PFSK-1 (cell line): Measurements from ENCODE around the gene SLC24A4.

ENCODE experiments used
- FOXP2 ChIP-seq: optimal IDR thresholded peaks from 2 replicates; pipeline ENCODE3; 2011; ENCODE audit warnings: borderline replicate concordance, control low read depth, inconsistent platforms; ENCODE audit not compliant: insufficient read depth; ENCODE audit errors: extremely low read length, extremely low read depth
- POLR2AphosphoS5 ChIP-seq: IDR thresholded peaks from 2 replicates; pipeline ENCODE4 v1.6.1; 2012; ENCODE audit warnings: low read depth, mild to moderate bottlenecking, control low read depth, low read length, moderate library complexity
- SIN3A ChIP-seq: IDR thresholded peaks from 2 replicates; pipeline ENCODE4 v1.6.1; 2012; ENCODE audit warnings: mild to moderate bottlenecking, low read length, moderate library complexity, borderline replicate concordance; ENCODE audit not compliant: insufficient read depth
- TAF1 ChIP-seq: IDR thresholded peaks from 2 replicates; pipeline ENCODE4 v1.6.1; 2012; ENCODE audit warnings: low read length, control low read depth, borderline replicate concordance; ENCODE audit not compliant: insufficient read depth
- TF ChIP-seq, protein P1 (sequence below), 2 experiments: IDR thresholded peaks; 2 replicates each; pipeline versions ENCODE4 v1.6.1 to v1.8.0; 2011 to 2012; ENCODE audit warnings: low read depth in 2 of 2, low read length in 2 of 2, control low read depth in 1 of 2, inconsistent platforms in 1 of 2, mild to moderate bottlenecking in 1 of 2, moderate library complexity in 1 of 2; ENCODE audit not compliant: insufficient read depth in 1 of 2

SLC24A4 gene

DNA sequence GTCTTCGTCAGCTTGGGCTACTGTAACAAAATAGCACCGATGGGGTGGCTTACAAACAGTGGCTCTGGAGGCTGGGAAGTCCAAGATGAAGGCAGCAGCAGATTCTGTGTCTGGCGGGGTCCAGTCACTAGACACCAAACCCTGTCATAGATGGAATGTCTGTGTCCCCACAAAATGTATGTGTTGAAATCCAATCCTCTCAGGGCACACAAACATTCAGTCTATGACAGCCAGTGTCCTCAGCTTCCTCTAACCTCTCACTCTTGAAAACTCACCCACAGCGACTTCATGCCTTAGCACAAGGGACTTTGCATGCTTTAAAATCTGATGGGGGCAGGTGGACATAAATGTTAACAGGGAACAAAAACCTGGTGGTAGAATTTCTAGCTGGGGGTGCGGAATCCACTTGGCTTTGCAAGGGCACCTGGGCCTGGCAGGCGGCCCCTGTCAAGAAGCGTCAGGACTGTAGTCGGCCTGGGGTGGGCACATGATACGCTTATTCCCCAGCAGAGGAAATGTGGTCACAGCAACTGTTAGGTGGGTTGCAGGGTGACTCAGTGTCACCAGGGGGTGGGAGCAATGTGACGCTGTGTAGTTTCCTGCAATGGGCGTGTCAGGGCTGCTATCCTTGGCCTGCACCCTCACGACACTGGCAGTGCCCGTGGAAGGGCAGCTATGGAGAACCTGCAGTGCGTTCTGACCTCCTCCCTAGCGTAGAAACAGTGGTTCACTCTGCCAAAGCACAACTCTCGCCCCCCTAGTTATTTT, 208.3 kb downstream of the SLC24A4 start:
- no peak for TF ChIP-seq POLR2AphosphoS5
- no peak for TF ChIP-seq TAF1
- no peak for TF ChIP-seq FOXP2

DNA sequence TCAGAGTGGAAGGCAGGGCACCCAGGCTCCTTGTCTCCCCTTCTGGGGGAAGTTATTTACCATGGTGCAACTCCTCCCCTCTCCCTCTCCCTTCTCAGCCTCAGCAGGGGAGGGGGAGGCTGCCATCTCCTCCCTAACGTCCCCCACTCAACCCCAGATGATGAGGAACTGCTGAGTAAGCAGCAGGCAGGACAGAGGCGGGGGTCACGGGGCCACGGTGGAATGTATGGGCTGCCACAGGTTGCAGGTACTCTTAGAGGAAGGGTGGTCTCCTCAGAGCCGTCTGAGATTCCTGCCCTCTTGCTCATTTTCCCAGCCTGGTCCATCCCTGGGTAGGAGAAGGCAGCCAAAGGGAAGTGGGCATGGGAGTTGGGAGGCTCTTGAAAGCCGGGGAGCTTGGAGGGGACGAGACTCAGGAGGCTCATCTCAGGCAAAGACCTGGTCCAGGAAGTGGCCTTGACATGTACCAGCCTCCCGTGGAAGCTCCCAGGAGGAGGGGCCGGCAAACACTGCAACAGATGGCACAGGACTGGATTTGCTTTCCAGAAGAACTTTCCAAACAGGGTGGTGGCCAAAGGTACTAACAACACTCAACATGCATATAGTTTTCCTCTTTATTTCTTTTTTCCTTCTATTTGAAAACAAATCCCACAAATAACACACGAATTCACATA, 209.7 kb downstream of the SLC24A4 start:
- no peak for TF ChIP-seq FOXP2
- TF ChIP-seq SIN3A = no peak
- TF ChIP-seq TAF1 = no peak
- TF ChIP-seq, protein P1, sequence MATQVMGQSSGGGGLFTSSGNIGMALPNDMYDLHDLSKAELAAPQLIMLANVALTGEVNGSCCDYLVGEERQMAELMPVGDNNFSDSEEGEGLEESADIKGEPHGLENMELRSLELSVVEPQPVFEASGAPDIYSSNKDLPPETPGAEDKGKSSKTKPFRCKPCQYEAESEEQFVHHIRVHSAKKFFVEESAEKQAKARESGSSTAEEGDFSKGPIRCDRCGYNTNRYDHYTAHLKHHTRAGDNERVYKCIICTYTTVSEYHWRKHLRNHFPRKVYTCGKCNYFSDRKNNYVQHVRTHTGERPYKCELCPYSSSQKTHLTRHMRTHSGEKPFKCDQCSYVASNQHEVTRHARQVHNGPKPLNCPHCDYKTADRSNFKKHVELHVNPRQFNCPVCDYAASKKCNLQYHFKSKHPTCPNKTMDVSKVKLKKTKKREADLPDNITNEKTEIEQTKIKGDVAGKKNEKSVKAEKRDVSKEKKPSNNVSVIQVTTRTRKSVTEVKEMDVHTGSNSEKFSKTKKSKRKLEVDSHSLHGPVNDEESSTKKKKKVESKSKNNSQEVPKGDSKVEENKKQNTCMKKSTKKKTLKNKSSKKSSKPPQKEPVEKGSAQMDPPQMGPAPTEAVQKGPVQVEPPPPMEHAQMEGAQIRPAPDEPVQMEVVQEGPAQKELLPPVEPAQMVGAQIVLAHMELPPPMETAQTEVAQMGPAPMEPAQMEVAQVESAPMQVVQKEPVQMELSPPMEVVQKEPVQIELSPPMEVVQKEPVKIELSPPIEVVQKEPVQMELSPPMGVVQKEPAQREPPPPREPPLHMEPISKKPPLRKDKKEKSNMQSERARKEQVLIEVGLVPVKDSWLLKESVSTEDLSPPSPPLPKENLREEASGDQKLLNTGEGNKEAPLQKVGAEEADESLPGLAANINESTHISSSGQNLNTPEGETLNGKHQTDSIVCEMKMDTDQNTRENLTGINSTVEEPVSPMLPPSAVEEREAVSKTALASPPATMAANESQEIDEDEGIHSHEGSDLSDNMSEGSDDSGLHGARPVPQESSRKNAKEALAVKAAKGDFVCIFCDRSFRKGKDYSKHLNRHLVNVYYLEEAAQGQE (IDR thresholded peaks at IDR 0.05; ENCODE audit: insufficient read depth in 1 of 2, low read depth in 2 of 2, low read length in 2 of 2) = no peak
- TF ChIP-seq POLR2AphosphoS5 = no peak

DNA sequence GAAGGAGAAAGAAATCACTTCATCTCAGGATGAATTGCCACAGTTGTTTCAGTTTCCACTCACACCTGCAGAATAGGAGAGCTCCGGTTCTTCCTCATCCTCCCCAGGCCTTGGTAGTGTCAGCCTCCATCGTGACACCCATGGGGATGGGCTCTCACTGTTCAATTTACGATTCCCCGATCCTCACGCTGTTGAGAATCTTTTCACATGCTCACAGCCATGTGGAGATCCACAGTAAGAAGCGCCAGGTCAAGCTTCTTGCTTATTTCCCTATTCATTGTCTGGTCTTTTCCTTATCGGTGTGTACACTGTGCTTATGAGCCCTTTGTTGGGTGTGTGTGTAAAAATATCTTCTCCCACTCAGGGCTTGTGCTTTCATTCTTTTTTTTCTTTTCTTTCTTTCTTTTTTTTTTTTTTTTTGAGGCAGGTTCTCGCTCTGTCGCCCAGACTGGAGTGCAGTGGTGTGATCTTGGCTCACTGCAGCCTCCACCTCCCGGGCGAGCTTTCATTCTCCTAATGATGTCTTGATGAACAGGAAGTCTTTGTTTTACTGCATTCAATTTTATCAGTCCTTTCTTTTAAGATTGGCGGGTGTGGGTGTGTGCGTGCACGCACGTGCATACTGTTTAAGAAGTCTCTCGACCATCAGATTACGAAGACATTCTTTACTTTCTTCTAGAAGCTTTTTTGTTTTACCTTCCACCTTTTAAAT, 212.1 kb downstream of the SLC24A4 start:
- TF ChIP-seq FOXP2 (no peak), POLR2AphosphoS5 (no peak), SIN3A (no peak), TAF1 (no peak)
- TF ChIP-seq, protein P1 (IDR thresholded peaks at IDR 0.05; ENCODE audit: insufficient read depth in 1 of 2, low read depth in 2 of 2, low read length in 2 of 2) = no peak

DNA sequence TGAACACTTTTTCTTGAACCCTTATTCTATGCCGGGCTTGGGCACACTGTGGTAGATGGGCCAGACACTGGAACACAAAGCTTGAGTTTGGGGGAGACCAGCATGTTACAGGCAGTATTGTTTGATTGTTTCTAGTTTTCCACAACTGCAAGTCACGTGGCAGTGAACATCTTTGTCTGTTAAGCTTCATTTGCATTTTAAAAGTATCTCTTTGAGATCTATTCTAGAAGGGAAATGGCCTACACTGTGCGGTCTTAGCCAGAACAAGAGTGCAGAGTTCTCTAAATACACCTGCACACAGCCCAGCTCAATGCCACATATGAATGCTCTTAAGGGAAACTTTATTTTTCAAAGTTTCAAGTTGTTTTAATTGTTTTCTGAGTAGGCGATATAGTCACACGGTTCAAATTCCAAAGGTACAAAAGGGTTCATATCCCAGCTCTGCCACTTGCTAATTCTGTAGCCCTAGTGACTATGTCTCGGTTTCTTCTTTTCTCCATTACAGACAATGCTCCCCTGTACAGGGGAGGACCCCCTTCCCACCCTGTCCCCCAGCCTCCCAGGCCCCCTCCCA, 215.5 kb downstream of the SLC24A4 start:
- TF ChIP-seq FOXP2 (no peak), TAF1 (no peak), SIN3A (no peak), POLR2AphosphoS5 (no peak)
- TF ChIP-seq, protein P1 (IDR thresholded peaks at IDR 0.05; ENCODE audit: insufficient read depth in 1 of 2, low read depth in 2 of 2, low read length in 2 of 2) = no peak

DNA sequence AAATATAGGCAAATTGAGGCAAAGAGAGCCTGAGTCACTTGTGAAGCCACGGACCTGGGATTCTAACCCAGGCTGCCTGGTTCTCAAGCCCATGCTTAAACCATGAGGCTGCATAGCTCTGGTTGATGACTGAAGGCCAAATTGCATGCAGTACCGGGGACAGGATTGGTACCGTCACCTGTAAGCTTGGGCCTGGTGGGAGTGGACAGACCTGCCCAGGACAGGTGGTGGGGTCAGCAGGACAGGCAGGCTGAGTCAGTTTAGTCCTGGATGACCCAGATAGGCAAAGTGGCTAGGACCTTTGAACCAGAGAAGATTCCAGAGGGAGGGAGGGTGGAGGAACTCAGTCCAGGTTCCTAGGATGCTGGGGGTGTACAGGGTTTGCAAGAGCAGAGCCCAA, 216.5 kb downstream of the SLC24A4 start:
- TF ChIP-seq, protein P1 (IDR thresholded peaks at IDR 0.05; ENCODE audit: insufficient read depth in 1 of 2, low read depth in 2 of 2, low read length in 2 of 2) = no peak
- TF ChIP-seq SIN3A (no peak), FOXP2 (no peak), TAF1 (no peak), POLR2AphosphoS5 (no peak)
